DOHH2 (cell line): Measurements from ENCODE around the gene SPTBN4.

Experiments
- EZH2phosphoT487 ChIP-seq: fragments of 200-600 bp; sonication (generic); IDR thresholded peaks from 2 replicates; pipeline ENCODE4 v1.6.1; 2017; ENCODE audit warnings: borderline replicate concordance, mild to moderate bottlenecking, antibody characterized with exemption, low read length, moderate library complexity, mixed read lengths
- TF ChIP-seq, protein P1 (sequence below): fragments of 200-600 bp; sonication (generic); IDR thresholded peaks from one replicate; pipeline ENCODE4 v1.5.1; 2014; ENCODE audit warnings: antibody characterized with exemption, mild to moderate bottlenecking, low read depth, low read length; ENCODE audit not compliant: poor library complexity, severe bottlenecking

DNA sequence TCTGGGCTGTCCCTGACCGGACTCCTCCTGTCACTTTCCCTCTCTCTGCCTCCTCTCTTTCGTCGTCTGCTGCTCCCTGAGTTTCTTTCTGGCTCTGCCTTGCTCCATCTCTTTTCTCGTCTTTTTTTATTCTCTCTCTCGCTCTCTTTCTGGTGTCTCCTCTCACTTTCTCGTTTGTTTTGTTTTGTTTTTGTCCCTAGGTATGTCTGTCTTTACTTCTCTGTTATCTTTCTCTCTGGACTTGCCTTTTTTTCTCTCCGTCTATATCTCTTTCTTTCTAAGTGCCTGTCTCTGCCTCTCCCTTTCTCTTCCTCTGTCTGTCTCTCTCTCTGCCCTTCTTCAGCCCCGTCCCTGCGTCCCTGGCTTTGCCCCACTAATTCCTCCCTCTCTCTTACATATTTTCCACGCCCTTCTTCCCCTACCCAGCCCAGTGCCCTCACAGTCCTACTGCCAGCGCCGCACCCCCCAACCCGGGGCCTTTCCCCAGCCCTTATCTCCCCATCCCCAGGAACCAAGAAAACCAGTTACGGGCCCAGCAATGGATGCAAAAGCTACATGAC, 61.8 kb downstream of the SPTBN4 start:
- TF ChIP-seq, protein P1, sequence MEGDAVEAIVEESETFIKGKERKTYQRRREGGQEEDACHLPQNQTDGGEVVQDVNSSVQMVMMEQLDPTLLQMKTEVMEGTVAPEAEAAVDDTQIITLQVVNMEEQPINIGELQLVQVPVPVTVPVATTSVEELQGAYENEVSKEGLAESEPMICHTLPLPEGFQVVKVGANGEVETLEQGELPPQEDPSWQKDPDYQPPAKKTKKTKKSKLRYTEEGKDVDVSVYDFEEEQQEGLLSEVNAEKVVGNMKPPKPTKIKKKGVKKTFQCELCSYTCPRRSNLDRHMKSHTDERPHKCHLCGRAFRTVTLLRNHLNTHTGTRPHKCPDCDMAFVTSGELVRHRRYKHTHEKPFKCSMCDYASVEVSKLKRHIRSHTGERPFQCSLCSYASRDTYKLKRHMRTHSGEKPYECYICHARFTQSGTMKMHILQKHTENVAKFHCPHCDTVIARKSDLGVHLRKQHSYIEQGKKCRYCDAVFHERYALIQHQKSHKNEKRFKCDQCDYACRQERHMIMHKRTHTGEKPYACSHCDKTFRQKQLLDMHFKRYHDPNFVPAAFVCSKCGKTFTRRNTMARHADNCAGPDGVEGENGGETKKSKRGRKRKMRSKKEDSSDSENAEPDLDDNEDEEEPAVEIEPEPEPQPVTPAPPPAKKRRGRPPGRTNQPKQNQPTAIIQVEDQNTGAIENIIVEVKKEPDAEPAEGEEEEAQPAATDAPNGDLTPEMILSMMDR, result no peak
- no peak for TF ChIP-seq EZH2phosphoT487
